H1 (cell line): ENCODE results near the gene LRIT2. TPM values are rescaled to one million over a fixed set of nuclear protein-coding genes. Genes with fewer than 3 reads are reported as not detected.

Experiments used
- CTCF ChIA-PET: fragments of 300-600 bp; sonication (Branson Sonifier 250); formaldehyde crosslinking; loops from one replicate; lab custom pipeline; 2021; ENCODE audit not compliant: partially characterized antibody; lab: Charles Lee
- POLR2A ChIA-PET: fragments of 300-600 bp; sonication (Branson Sonifier 250); formaldehyde crosslinking; loops from one replicate; lab custom pipeline; 2021; ENCODE audit warnings: inconsistent platforms; ENCODE audit not compliant: partially characterized antibody; lab: Charles Lee
- DNase-seq, 2 experiments: peaks; one replicate each; pipeline versions ENCODE4 v3.0.0 to v3.0.0-alpha.2; 2010 to 2022; ENCODE audit warnings: low spot score in 2 of 2, low read depth in 1 of 2, mixed read lengths in 1 of 2
- FAIRE-seq: peaks from 2 replicates; lab custom pipeline; 2011; peaks lifted over from hg19 to GRCh38; lab: Jason Lieb, UNC
- H2AFZ ChIP-seq: 2 replicates; pipeline ENCODE4 v1.8.1; 2012; ENCODE audit warnings: low read length, inconsistent platforms
- H2AK5ac ChIP-seq: 2 replicates; pipeline ENCODE4 v1.6.1; 2013; ENCODE audit warnings: low read depth, low read length
- H2BK120ac ChIP-seq: replicated peaks from 2 replicates; pipeline ENCODE3; 2013; ENCODE audit warnings: low read depth, low read length, inconsistent platforms
- H2BK12ac ChIP-seq: 2 replicates; pipeline ENCODE4 v1.6.1; 2013; ENCODE audit warnings: low read depth, low read length
- H2BK15ac ChIP-seq: 2 replicates; pipeline ENCODE4 v1.6.1; 2013; ENCODE audit warnings: low read length
- H2BK20ac ChIP-seq: 2 replicates; pipeline ENCODE4 v1.6.1; 2013; ENCODE audit warnings: low read length
- H2BK5ac ChIP-seq: 2 replicates; pipeline ENCODE4 v1.6.1; 2013; ENCODE audit warnings: low read depth, low read length
- H3K14ac ChIP-seq: 2 replicates; pipeline ENCODE4 v1.6.1; 2013; ENCODE audit warnings: inconsistent platforms; ENCODE audit not compliant: insufficient read length
- H3K18ac ChIP-seq: 2 replicates; pipeline ENCODE4 v1.6.1; 2013; ENCODE audit warnings: low read length; ENCODE audit errors: extremely low read depth
- H3K23ac ChIP-seq: 2 replicates; pipeline ENCODE4 v1.6.1; 2013; ENCODE audit warnings: inconsistent platforms; ENCODE audit not compliant: insufficient read length
- H3K23me2 ChIP-seq: 2 replicates; pipeline ENCODE4 v1.6.1; 2013; ENCODE audit warnings: low read depth, low read length
- H3K27ac ChIP-seq: 2 replicates; pipeline ENCODE4 v1.6.1; 2011; ENCODE audit warnings: low read depth, low read length, inconsistent platforms
- H3K27me3 ChIP-seq, 4 experiments: replicated peaks in 1 of 4; 1 replicate in 1 of 4; 2 replicates in 3 of 4; pipeline versions ENCODE4 v1.6.1 to v1.8.1; 2011 to 2013; ENCODE audit warnings: low read length in 3 of 4, mild to moderate bottlenecking in 3 of 4, inconsistent platforms in 2 of 4, mixed read lengths in 2 of 4, moderate library complexity in 1 of 4; ENCODE audit not compliant: control insufficient read depth in 3 of 4, insufficient read depth in 3 of 4; ENCODE audit errors: extremely low read depth in 1 of 4
- H3K36me3 ChIP-seq, 4 experiments: 2 replicates each; pipeline versions ENCODE4 v1.6.1 to v1.8.1; 2011 to 2013; ENCODE audit warnings: mild to moderate bottlenecking in 4 of 4, low read length in 3 of 4, moderate library complexity in 2 of 4, control low read depth in 1 of 4, inconsistent platforms in 1 of 4; ENCODE audit not compliant: insufficient read depth in 4 of 4, control insufficient read depth in 2 of 4
- H3K4ac ChIP-seq: replicated peaks from 2 replicates; pipeline ENCODE3; 2013; ENCODE audit warnings: low read length, low read depth, mixed read lengths, inconsistent platforms; ENCODE audit not compliant: insufficient read length
- H3K4me1 ChIP-seq, 4 experiments: replicated peaks in 1 of 4; 1 replicate in 1 of 4; 2 replicates in 3 of 4; pipeline versions ENCODE4 v1.6.1 to v1.8.1; 2011 to 2013; ENCODE audit warnings: low read length in 3 of 4, inconsistent platforms in 2 of 4, mixed read lengths in 1 of 4; ENCODE audit not compliant: insufficient read depth in 4 of 4, control insufficient read depth in 3 of 4
- H3K4me2 ChIP-seq, 2 experiments: 2 replicates each; pipeline versions ENCODE4 v1.6.1 to v1.8.1; 2011 to 2013; ENCODE audit warnings: low read depth in 2 of 2, low read length in 2 of 2, control low read depth in 1 of 2, inconsistent platforms in 1 of 2, mild to moderate bottlenecking in 1 of 2; ENCODE audit not compliant: insufficient read depth in 1 of 2
- H3K4me3 ChIP-seq, 4 experiments: fragments of 200-600, 300-600 bp in 1 of 4; sonication (generic), shearing (Covaris generic), sonication (Bioruptor Twin) in 1 of 4; 2 replicates each; pipeline versions ENCODE4 v1.5.1 to v1.8.1; 2011 to 2016; ENCODE audit warnings: low read length in 4 of 4, low read depth in 3 of 4, control low read depth in 2 of 4, inconsistent platforms in 2 of 4, mild to moderate bottlenecking in 2 of 4, mixed read lengths in 1 of 4, moderate library complexity in 1 of 4; ENCODE audit not compliant: insufficient read depth in 2 of 4; ENCODE audit errors: extremely low read depth in 1 of 4
- H3K56ac ChIP-seq: replicated peaks from 2 replicates; pipeline ENCODE3; 2013; ENCODE audit warnings: low read depth, mild to moderate bottlenecking, mixed read lengths, low read length, inconsistent platforms; ENCODE audit not compliant: insufficient read length
- H3K79me1 ChIP-seq: 2 replicates; pipeline ENCODE4 v1.6.1; 2013; ENCODE audit warnings: low read depth, low read length, control low read depth
- H3K79me2 ChIP-seq, 2 experiments: 2 replicates each; pipeline versions ENCODE4 v1.6.1 to v1.8.1; 2012 to 2013; ENCODE audit warnings: low read length in 2 of 2, mild to moderate bottlenecking in 2 of 2, inconsistent platforms in 1 of 2; ENCODE audit not compliant: insufficient read depth in 2 of 2, control insufficient read depth in 1 of 2
- H3K9ac ChIP-seq, 4 experiments: replicated peaks in 1 of 4; 1 replicate in 1 of 4; 2 replicates in 3 of 4; pipeline versions ENCODE4 v1.6.1 to v1.8.1; 2011 to 2013; ENCODE audit warnings: low read depth in 3 of 4, low read length in 3 of 4, control low read depth in 2 of 4, mild to moderate bottlenecking in 2 of 4, moderate library complexity in 2 of 4, inconsistent platforms in 1 of 4; ENCODE audit errors: extremely low read depth in 1 of 4
- H3K9me3 ChIP-seq, 2 experiments: 2 replicates each; pipeline versions ENCODE4 v1.6.1 to v1.8.1; 2012 to 2013; ENCODE audit warnings: mild to moderate bottlenecking in 2 of 2, moderate library complexity in 2 of 2, control low read depth in 1 of 2, inconsistent platforms in 1 of 2, low read depth in 1 of 2, low read length in 1 of 2, mixed read lengths in 1 of 2; ENCODE audit not compliant: insufficient read depth in 2 of 2
- H4K20me1 ChIP-seq, 2 experiments: replicated peaks in 1 of 2; 2 replicates each; pipeline versions ENCODE3 to v1.8.1; 2011 to 2013; ENCODE audit warnings: inconsistent platforms in 2 of 2, low read length in 2 of 2, mild to moderate bottlenecking in 1 of 2; ENCODE audit not compliant: insufficient read depth in 2 of 2, control insufficient read depth in 1 of 2
- H4K5ac ChIP-seq: 2 replicates; pipeline ENCODE4 v1.6.1; 2013; ENCODE audit warnings: low read length, low read depth, mixed read lengths, inconsistent platforms; ENCODE audit not compliant: insufficient read length
- H4K8ac ChIP-seq: 2 replicates; pipeline ENCODE4 v1.8.0; 2013; ENCODE audit warnings: mild to moderate bottlenecking, moderate library complexity, low read length, inconsistent platforms; ENCODE audit not compliant: insufficient read depth; ENCODE audit errors: extremely low read depth
- H4K91ac ChIP-seq: replicated peaks from 2 replicates; pipeline ENCODE3; 2013; ENCODE audit warnings: low read length, mixed read lengths, inconsistent platforms; ENCODE audit not compliant: insufficient read length
- CHD1 ChIP-seq: IDR thresholded peaks from 2 replicates; pipeline ENCODE4 v1.6.1; 2012; ENCODE audit warnings: low read depth, low read length, improper control_type of control experiment
- CTBP2 ChIP-seq: IDR thresholded peaks from 2 replicates; pipeline ENCODE4 v1.7.0; 2011; ENCODE audit warnings: borderline replicate concordance, mild to moderate bottlenecking, moderate library complexity, mixed read lengths, low read length; ENCODE audit not compliant: insufficient read depth, insufficient read length
- E2F6 ChIP-seq: IDR thresholded peaks from 2 replicates; pipeline ENCODE4 v1.6.1; 2012; ENCODE audit warnings: inconsistent platforms
- SAP30 ChIP-seq: fragments of 300-600 bp; sonication (generic); IDR thresholded peaks from 2 replicates; pipeline ENCODE4 v1.7.1; 2012; ENCODE audit warnings: low read length, moderate library complexity, mild to moderate bottlenecking, inconsistent platforms; ENCODE audit not compliant: insufficient read depth, insufficient replicate concordance
- SIRT6 ChIP-seq: IDR thresholded peaks from one replicate; pipeline ENCODE4 v1.7.1; 2012; ENCODE audit warnings: low read length, inconsistent platforms
- TCF12 ChIP-seq: IDR thresholded peaks from 2 replicates; pipeline ENCODE4 v1.6.1; 2011; ENCODE audit warnings: low read depth, mild to moderate bottlenecking, low read length
- WGBS, 2 experiments: shearing (Covaris generic) in 1 of 2; methylation state at CpG; one replicate each; pipeline versions ENCODE4 v1.1.6 to v1.1.7; 2013 to 2015; ENCODE audit warnings: low lambda C conversion rate in 2 of 2, mixed read lengths in 2 of 2, inconsistent platforms in 1 of 2, low coverage in 1 of 2, missing lambda C conversion rate in 1 of 2; ENCODE audit not compliant: insufficient replicate concordance in 2 of 2, insufficient coverage in 1 of 2, insufficient read length in 1 of 2; ENCODE audit errors: extremely low coverage in 1 of 2, missing lambda C conversion rate in 1 of 2; 5-methylcytosine and 5-hydroxymethylcytosine counted together
- long read RNA-seq, 2 experiments: library from RNA in 1 of 2; library from capped mRNA in 1 of 2; stranded (forward); transcript quantifications; one replicate each; pipeline ENCODE4 v2.0.0, GENCODE V29; 2021; ENCODE audit warnings: inconsistent platforms in 1 of 2
- polyA minus RNA-seq, 3 experiments: library from RNA; depleted of rRNA, polyadenylated mRNA; stranded (reverse); fragments of >200 nt; gene quantifications; 1 replicate in 2 of 3; 2 replicates in 1 of 3; pipeline ENCODE4 v1.2.3, GENCODE V29; 2011
- polyA plus RNA-seq, 7 experiments: library from polyadenylated mRNA; depleted of rRNA in 3 of 7; stranded (reverse) in 5 of 7; unstranded in 2 of 7; fragments of >200 nt in 5 of 7; fragments of 200-250 nt in 2 of 7; gene quantifications; 1 replicate in 5 of 7; 2 replicates in 1 of 7; 4 replicates in 1 of 7; pipeline versions ENCODE4 v1.2.1 to v1.2.3, GENCODE V29; 2011 to 2013; ENCODE audit warnings: missing spikeins in 2 of 7, mixed read lengths in 2 of 7
- total RNA-seq: library from RNA; stranded (reverse); fragmentation: NEBNext Ultra II Directional; extraction: Animal tissue kit (Norgen Biotek cat#: 25700); gene quantifications from 2 replicates; pipeline ENCODE4 v1.2.1, GENCODE V29; 2021

The LRIT2 gene
- total RNA-seq: not detected in 2 replicates
- not detected in 2 replicates for polyA plus RNA-seq (2011; rRNA removed)
- not detected for polyA plus RNA-seq (2011; cell fraction: cytosol; rRNA removed)
- polyA plus RNA-seq (2011; cell fraction: nucleus; rRNA removed): not detected
- 0.07 to 0.14 TPM (median 0.09 TPM) in 4 replicates for polyA plus RNA-seq (2012, experiment 1 of 2)
- not detected for polyA plus RNA-seq (2012, experiment 2 of 2)
- not detected for polyA plus RNA-seq (2013, experiment 1 of 2)
- not detected for polyA plus RNA-seq (2013, experiment 2 of 2)
- polyA minus RNA-seq (2011; rRNA and poly(A)+ RNA removed): not detected in 2 replicates
- not detected for polyA minus RNA-seq (2011; cell fraction: cytosol; rRNA and poly(A)+ RNA removed)
- polyA minus RNA-seq (2011; cell fraction: nucleus; rRNA and poly(A)+ RNA removed): not detected
- long read RNA-seq, experiment 1: 0 reads
- long read RNA-seq, experiment 2: 0 reads

GRCh38 chr10:84225427-84226173 is at the start of gene LRIT2:
Gene LRIT2 (minus strand): TSS chr10:84225544. CDS start chr10:84225520, 24 bp downstream.
- TF ChIP-seq CHD1 (no peak), TCF12 (no peak), E2F6 (no peak), SIRT6 (no peak), CTBP2 (no peak), SAP30 (no peak)
- TF ChIP-seq, all 59 proteins: peak for 0
- H3K56ac ChIP-seq: no peak within 1 kb of the TSS
- H4K91ac ChIP-seq: no peak within 1 kb of the TSS
- no peaks in the 10 kb centered on the region for H3K9me3 ChIP-seq
- H3K9ac ChIP-seq: no peak within 1 kb of the TSS
- no peak within 1 kb of the TSS for H2BK120ac ChIP-seq
- H3K79me1 ChIP-seq: no peaks in the 10 kb centered on the region
- H3K4me3 ChIP-seq: no peak within 1 kb of the TSS
- no peak within 1 kb of the TSS for H3K18ac ChIP-seq
- H2BK5ac ChIP-seq: no peak within 1 kb of the TSS
- no peaks in the 10 kb centered on the region for H3K23me2 ChIP-seq
- H2BK15ac ChIP-seq: no peak within 1 kb of the TSS
- H2AK5ac ChIP-seq: no peak within 1 kb of the TSS
- H2BK20ac ChIP-seq: no peak within 1 kb of the TSS
- H3K14ac ChIP-seq: no peak within 1 kb of the TSS
- CTCF ChIA-PET: interaction anchor here (0.8 to 6.0 kb wide), 10 partner anchors 9 to 77 kb away, joined by 3 to 59 read pairs (median 6); no protein-coding TSS in a partner anchor
- 79% methylated on average over 6 of the region's 6 CpGs; no CpG with 5 or more reads in 1 of the 2 experiments for WGBS, 2 experiments
- H4K5ac ChIP-seq: no peak within 1 kb of the TSS
- H2BK12ac ChIP-seq: no peak within 1 kb of the TSS
- no peak within 1 kb of the TSS for H3K27ac ChIP-seq
- no peaks in the 10 kb centered on the region for H3K36me3 ChIP-seq
- H3K4ac ChIP-seq: no peak within 1 kb of the TSS
- no peaks in the 10 kb centered on the region for H3K79me2 ChIP-seq
- POLR2A ChIA-PET: no interaction called here
- peaks cover 0 to 4% of the 10 kb centered on the region in 2 experiments for H4K20me1 ChIP-seq
- H2AFZ ChIP-seq: no peak within 1 kb of the TSS
- H3K4me1 ChIP-seq: no peaks in the 10 kb centered on the region
- DNase-seq (no peak), FAIRE-seq (no peak)
- H4K8ac ChIP-seq: no peak within 1 kb of the TSS
- H3K4me2 ChIP-seq: no peak within 1 kb of the TSS
- H3K27me3 ChIP-seq: 0 out of 7 replicates have a peak, but pooled peaks cover 0 to 2% (median 0%) of the 10 kb centered on the region in 4 experiments
- H3K23ac ChIP-seq: no peak within 1 kb of the TSS
